Stimulated activated CD4-positive, alpha-beta T cell treated with anti-CD3 and anti-CD28 coated beads, Interleukin-12 subunit alpha, Interleukin-12 subunit beta, amount 100 ng/mL, for 4 hours (primary cell): ENCODE measurements around the gene SPATS2.
"Not testable (repeated sequence)": the region's sequence is repeated elsewhere in the genome, so short reads cannot be mapped to it uniquely, and the experiment has no call there.

ENCODE experiments used
- DNase-seq: peaks from one replicate; pipeline ENCODE4 v3.0.0-alpha.2; 2020

The SPATS2 gene

DNA sequence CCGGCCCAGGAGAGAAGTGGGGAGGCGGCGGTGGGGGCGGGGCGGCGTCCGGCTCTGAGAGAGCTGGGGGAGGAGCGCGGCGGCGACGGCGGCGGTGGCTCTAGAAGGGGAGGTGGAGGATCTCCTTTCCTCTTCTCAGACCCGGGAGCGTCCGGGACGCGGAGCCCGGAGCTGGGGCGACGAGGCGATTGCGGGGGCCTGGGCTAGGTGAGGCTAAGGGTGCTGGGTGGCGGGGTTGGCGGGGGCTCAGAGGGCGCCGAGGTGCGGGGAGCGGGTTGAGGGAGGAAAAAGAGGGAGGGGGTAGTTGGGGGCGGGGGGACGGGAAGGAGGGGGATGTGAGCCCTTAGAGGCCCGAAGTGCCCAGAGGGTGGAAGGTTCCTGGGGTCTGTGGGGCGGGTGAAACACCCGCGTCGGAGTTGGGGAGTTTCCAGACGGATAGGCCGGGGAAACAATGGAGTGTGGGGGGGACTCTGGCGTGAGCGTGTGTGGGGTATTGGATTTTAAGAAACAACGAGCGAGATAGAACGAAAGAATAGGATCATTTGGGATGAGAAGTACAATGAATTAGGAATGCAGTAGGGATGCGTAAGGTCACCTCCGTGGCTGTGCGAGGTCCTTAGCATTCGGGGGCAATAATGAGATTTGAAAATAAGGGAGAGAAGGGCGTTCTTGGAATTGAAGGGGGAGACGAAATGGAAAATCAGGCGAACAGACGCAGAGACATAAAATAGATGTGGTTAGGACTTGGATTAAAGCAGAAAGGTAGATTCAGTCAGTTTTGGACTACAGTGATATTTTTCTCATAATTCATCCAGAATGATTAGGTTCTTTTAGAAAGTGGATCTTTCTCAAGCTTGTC is at the start of gene SPATS2:
Gene SPATS2 (plus strand): TSS at position 82 of the 859 bp plus-strand sequence. CDS start 93,551 bp downstream, outside the sequence.
- DNase-seq = no peak

DNA sequence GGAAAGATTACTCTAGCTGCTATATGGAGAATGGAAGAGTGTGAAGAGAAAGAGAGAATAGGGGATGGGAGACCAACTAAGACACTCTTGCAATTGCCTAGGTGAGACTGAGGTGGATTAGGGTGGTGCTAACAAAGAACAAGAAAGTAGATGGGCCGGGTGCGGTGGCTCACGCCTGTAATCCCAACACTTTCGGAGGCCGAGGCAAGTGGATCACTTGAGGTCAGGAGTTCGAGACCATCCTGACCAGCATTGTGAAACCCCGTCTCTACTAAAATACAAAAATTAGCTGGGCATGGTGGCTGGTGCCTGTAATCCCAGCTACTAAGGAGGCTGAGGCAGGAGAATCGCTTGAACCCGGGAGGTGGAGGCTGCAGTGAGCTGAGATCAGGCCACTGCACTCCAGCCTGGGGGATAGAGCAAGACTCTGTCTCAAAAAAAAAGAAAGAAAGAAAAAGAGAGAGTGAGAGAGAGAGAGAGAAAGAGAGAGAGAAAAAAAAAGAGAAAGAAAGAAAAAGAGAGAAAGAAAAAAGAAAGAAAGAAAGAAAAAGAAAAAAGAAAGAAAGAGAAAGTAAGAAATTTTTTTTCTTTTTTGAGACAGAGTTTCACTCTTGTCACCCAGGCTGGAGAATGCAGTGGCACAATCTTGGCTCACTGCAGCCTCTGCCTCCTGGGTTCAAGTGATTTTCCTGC is 46.7 kb upstream of the SPATS2 start:
- DNase-seq = not testable (repeated sequence)

DNA sequence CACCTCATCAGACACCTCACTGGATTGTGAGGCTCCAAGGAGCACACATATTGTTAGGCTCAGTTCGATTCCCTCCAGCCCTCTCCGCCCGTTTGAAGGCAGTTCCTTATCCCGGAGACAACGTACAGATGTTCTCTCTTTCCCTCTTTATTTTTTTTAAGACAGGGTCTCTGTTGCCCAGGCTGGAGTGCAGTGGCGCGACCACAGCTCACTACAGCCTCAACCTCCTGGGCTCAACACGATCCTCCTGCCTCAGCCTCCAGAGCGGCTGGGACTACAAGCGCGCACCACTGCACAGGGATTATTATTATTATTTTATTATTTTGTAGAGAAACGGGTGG is 44.9 kb upstream of the SPATS2 start:
- DNase-seq = no peak

DNA sequence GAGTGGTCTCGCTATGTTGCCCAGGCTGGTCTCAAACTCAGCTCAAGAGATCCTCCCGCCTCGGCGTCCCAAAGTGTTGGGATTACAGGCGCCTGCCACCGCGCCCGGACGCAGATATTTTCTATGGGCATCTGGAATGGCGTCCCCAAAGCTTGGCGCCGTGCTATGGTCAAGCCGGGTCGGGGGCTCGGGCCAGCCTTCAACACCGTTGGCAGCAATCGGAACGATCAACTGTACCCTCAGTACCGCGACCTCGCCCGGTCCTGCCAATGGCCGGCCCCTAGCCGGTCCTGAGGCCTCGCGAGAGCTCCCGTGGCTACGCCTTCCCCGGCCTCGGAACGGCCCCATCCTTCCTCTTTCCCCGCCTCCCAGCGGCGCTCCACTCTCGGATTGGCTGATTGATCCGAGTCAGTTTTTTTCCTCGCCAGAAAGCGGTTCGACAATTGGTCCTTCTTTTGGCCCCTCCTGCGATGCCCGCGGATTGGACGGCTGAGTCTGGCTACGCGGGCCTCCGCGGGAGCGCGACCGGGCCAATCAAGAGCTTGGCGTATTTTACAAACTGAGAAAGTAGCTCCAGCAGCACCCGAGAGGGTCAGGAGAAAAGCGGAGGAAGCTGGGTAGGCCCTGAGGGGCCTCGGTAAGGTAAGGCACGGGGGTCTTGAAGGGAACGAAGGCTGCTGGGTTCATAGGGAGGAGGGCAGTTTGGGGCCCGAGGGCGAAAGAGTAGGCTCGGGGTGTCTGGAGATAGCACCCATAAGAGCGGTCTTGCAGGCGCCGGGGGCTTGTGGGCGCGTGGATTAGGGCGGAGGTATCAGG is 44.3 kb upstream of the SPATS2 start, which contains the start of gene TROAP:
Gene TROAP (plus strand): TSS at position 548 of the 816 bp plus-strand sequence. CDS start 354 bp downstream, outside the sequence.
- DNase-seq = peak; percentile 93

DNA sequence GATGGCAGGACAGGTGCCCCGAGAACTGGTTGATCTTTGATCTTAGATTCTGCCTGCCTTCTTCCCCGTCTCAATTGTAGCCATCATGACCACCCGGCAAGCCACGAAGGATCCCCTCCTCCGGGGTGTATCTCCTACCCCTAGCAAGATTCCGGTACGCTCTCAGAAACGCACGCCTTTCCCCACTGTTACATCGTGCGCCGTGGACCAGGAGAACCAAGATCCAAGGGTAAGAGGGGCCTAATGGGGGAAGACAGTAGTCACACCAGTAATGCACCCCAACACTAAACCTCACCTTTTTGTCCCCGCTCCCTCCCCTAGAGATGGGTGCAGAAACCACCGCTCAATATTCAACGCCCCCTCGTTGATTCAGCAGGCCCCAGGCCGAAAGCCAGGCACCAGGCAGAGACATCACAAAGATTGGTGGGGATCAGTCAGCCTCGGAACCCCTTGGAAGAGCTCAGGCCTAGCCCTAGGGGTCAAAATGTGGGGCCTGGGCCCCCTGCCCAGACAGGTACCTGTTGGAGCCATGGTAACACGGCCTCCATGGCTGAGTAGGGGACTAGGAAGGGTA is 43.7 kb upstream of the SPATS2 start:
- no peak for DNase-seq

DNA sequence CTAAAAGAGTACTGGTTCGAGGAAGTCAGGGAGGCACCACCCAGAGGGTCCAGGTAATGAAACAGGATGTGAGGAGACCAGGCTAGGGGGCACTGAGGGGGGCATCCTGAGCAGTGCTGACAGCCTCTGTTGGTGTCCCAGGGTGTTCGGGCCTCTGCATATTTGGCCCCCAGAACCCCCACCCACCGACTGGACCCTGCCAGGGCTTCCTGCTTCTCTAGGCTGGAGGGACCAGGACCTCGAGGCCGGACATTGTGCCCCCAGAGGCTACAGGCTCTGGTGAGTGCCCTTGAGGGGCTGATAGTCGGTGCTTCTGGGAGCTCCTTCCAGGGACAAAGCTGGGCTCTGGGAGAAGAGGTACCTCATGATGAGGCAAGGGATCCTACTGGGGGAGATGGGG is 41.7 kb upstream of the SPATS2 start:
- DNase-seq = no peak

DNA sequence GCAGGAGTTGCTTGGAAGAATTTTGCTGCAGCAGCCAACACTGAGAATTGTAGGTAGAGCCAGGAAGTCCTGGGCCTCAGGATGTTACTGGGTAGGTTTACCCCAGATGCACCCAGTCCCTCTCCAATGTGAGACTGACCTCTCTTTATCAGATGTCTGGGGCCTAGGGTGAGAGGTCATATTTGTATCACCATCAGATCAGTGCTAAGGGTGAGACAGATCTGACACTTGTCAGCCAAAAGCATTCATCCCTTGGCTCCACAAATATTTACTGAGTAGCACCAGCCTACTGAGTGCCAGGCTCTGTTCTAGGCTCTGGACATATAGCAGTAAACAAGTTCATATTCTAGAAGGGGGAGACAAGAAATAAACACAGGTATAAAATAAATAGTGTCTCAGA is 39.9 kb upstream of the SPATS2 start:
- no peak for DNase-seq

DNA sequence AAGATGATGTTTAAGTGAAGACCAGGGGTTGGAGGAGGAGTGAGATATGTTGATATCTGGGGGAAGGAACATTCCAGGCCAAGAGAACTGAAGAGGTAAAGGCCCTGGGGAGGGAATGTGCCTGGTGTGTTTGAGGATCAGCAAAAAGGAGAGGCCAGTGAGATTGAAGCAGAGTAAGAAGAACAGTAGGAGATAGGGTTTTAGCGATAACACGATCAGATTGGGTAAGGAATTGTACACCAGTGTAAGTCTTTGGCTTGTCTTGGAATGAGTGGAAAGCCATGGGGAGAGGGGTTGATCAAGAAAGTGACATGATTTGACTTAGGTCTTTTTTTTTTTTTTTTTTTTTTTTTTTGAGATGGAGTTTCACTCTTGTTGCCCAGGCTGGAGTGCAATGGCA is 39.4 kb upstream of the SPATS2 start:
- DNase-seq = no peak

DNA sequence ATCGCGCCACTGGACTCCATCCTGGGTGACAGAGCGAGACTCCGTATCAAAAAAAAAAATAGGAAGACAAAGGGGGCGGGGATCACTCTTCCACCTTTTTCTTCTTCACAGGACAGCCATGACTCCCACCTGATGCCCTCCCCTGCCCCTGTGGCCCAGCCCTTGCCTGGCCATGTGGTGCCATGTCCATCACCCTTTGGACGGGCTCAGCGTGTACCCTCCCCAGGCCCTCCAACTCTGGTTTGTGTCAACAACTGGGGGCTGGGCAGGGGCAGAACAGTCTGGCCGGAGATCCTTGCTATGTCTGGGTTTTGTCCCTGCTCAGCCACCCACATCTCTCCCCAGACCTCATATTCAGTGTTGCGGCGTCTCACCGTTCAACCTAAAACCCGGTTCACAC is 38.4 kb upstream of the SPATS2 start:
- no peak for DNase-seq

DNA sequence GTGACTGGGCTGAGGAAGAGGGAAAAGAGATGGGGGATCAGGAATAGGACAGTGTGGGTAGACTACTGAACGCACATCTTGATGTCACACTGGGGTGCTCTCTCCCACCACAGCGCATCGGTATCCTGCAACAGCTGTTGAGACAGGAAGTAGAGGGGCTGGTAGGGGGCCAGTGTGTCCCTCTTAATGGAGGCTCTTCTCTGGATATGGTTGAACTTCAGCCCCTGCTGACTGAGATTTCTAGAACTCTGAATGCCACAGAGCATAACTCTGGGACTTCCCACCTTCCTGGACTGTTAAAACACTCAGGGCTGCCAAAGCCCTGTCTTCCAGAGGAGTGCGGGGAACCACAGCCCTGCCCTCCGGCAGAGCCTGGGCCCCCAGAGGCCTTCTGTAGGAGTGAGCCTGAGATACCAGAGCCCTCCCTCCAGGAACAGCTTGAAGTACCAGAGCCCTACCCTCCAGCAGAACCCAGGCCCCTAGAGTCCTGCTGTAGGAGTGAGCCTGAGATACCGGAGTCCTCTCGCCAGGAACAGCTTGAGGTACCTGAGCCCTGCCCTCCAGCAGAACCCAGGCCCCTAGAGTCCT is 37.1 kb upstream of the SPATS2 start:
- no peak for DNase-seq

DNA sequence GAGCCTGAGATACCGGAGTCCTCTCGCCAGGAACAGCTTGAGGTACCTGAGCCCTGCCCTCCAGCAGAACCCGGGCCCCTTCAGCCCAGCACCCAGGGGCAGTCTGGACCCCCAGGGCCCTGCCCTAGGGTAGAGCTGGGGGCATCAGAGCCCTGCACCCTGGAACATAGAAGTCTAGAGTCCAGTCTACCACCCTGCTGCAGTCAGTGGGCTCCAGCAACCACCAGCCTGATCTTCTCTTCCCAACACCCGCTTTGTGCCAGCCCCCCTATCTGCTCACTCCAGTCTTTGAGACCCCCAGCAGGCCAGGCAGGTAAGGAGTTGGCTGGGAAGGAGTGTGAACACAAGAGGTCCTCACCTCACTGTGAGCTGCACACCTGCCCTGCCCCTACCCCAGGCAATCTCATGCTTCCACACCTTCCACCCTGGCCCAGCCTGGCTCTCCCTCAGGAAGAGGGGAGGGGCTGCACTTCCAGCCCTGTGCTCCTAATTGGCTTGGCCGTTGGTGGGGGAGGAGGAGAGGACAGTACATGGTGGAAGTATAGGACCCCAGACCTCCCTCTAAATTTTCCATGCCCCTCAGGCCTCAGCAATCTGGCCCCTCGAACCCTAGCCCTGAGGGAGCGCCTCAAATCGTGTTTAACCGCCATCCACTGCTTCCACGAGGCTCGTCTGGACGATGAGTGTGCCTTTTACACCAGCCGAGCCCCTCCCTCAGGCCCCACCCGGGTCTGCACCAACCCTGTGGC is 36.5 kb upstream of the SPATS2 start:
- no peak for DNase-seq

DNA sequence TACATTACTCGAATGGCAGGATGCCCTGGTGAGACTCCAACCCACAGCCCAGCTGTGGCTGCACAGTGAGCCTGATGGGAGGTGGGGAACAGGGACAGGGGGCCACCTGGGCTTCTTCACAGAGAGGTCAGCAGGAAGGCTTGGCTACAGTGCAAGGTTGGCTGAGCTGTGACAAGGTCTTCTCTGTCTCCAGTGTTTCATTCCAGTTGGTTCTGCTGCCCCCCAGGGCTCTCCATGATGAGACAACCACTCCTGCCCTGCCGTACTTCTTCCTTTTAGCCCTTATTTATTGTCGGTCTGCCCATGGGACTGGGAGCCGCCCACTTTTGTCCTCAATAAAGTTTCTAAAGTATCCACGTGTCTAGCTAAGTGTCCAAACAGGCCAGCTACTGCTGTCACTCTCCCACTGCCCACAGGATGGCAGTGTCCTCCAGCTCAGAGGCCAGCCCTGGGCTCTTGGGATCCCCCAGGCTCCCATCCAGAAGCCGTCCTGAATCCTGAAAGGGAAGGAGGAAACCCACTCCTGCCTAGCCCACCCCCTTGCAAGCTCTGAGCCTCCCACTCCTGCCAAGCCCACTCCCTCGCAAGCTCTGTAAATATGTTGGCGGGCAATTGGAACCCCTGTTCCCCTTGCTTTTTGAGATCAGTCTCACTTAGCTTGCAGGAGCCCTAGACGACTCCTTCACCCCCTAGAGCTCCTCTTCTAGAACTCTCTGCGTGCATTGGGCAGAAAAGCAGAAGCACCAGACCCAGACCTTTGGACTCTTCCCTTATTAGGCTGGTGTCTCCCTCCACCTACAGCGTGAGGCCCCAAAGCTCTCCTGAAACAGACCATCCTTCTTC is 35.7 kb upstream of the SPATS2 start:
- DNase-seq = no peak

DNA sequence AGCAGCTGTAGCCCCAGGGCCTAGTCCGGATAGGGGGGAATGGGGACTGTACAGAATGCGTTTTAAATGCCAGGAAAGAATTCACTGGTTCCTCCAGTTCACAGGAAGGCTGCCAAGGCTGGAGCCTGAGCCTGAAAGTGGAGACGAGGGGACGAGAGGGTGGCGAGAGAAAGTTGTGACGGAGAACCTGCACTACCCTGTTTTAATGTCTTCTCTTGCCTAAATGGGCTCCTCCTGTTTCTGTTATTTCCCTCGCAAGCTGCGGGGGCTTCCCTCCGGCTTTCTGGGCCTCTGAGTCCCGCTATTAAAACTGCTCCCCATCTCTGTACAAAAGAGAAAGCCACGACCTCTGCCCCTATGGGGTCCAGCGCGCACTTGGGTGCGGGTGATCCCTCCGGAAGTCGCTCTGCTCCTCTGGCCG is 34.8 kb upstream of the SPATS2 start:
- DNase-seq = no peak

DNA sequence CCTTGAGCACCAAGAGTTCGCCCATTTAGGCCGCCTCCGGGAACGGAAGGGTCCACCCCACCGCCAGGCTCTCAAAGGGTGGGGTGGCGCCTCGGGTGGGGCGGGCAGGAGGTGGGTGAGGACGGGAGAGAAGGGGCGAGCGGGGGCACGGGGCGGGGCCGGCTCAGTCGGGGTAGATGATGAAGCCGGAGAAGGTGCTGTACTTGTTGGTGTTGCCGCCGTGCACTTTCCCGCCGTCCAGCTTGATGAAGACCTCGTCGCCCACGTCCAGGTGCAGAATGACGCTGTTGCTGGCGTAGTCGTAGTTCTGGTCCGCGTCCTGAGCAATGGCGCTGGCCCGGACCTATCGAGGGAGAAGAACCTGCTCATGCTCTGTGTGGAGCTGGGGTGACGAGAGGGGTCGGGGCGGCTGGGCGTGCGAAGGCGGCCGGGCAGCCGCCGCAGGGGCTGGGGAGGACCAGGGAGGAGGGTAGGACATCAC is 34.3 kb upstream of the SPATS2 start:
- no peak for DNase-seq

DNA sequence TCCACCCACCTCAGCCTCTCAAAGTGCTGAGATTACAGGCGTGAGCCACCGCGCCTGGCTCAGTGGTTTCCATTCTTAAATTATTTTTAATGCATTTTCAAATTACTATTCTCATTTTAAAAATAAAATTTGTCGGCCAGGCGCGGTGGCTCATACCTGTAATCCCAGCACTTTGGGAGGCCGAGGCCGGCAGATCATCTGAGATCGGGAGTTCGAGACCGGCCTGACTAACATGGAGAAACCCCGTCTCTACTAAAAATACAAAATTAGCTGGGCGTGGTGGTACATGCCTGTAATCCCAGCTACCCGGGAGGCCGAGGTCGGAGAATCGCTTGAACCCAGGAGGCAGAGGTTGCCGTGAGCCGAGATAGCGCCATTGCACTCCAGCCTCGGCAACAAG is 33.5 kb upstream of the SPATS2 start:
- not testable (repeated sequence) for DNase-seq

DNA sequence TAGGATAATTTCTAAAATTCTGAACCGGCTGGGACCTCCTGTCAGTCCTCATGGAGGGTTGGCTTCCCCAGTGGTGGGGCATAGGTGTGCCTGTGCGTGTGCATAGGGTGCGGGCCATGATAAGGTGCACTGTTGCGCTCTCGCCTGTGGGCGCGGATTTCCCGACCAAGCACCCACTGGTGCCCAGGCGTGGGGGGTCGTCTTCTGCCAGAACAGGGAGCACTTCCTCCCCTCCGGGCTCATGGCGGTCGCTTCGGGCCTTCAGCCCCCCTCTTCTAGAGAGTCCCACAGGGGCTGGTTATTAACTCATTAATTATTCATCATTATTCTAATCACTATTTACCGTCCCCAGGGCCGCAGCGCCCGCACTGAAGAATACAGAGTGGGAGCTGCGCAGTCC is 33.0 kb upstream of the SPATS2 start:
- DNase-seq = no peak

DNA sequence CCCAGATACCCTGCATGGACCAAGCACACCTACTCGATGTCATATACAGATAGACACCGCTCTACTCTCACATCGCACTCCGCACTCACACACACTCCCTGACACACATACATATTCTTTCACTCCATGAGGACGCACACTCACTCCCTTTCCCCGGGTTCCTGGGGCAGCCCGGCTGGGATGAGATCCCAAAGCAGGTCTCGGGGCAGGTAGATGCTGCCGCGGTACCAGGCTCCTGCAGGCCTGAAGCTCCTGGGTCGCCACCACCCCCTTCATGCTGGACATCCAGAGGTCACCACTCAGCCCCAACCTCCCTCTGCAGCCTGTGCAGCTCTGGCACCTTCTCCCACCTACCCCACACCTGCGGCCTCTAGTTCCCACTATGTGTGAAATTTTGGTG is 32.6 kb upstream of the SPATS2 start:
- DNase-seq = no peak

DNA sequence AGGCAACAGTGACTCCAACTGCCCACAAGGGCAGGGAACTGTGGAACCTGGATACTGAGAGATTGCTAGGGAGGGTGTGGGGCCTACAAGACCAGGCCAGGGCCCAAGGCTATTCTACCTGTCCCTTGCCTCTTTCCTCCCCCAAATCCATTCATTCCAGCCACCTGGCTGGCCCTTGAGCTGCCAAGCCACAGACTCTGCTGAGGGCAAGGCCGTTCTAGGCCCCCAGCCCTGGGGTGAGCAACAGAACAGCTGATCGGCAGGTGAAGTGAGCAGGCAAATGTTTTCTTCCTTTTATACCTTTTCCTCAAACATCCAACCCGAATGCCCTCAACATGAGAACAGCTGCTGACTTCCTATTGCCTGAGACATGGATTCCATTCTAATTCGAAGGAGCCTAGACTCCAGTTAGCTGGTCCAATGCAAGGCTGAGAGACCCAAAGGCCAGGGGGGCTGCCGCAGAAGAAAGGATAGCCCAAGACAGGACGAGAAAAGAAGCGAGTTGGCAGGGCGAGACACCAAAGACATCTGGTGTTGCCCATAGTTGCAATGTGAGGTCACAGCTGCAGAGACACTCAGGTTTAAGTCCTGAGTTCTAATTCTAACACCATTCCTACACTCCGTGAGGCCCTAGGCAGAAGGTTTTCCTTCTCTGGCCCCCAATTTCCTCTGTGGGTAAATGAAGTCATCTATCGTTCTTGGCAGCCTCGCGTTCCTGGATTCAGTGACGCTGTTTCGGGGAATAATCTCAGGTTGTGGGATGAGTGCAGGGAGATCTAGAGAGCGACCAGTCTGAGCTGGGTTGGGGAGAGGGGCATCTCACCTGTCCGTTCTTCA is 31.9 kb upstream of the SPATS2 start:
- DNase-seq = no peak

DNA sequence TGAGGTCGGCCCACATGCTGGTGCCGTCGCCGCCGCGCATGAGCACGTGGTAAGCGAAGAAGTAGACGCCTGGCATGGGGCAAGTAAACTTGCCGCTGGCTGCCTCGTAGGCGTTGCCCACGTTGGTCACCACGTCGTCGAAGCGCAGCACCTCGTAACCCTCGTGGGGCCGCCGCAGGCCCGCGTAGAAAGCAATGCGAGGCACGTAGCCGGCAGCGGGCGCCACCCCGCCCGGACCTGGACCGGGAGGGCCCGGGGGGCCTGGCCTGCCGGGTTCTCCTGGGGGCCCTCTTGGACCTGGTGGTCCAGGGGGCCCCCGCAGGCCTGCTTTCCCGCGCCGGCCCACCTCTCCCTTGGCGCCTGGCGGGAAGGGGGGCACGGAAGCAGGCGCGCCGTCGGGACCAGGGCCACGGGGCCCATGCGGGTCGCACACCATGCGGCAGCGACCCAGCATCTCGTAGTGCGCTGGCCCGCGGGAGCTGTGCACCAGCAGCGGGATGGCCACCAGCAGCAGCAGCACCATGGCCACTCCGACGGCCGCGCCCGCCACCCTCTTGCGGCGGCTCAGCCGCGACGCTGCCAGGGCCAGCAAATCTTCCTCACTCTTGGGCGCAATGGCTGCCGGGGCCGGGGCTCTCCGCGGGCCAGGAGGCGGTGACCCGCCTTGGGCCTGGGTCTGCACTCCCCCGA is 31.2 kb upstream of the SPATS2 start:
- no peak for DNase-seq
